NCI-H226 (cell line): ENCODE results near the gene DPH6.
"Not testable (repeated sequence)": the region's sequence is repeated elsewhere in the genome, so short reads cannot be mapped to it uniquely, and the experiment has no call there.

Experiments used
- DNase-seq: peaks from one replicate; pipeline ENCODE4 v3.0.0-alpha.2; 2015

DPH6 gene

GRCh38 chr15:35545824-35546510 is at the start of gene DPH6:
Gene DPH6 (minus strand): TSS chr15:35546165. CDS start chr15:35546141, 24 bp downstream.
- peak; percentile 67 for DNase-seq

- DNase-seq = no peak
These were observed 49.7 kb upstream of the DPH6 start for GRCh38 chr15:35595656-35596055.

GRCh38 chr15:35591987-35592386 is 46.0 kb upstream of the DPH6 start:
- DNase-seq = not testable (repeated sequence)

GRCh38 chr15:35583863-35584528 is 38.0 kb upstream of the DPH6 start:
- DNase-seq = no peak

GRCh38 chr15:35580606-35581005 is 34.6 kb upstream of the DPH6 start:
- DNase-seq = no peak

GRCh38 chr15:35567392-35567791 is 21.4 kb upstream of the DPH6 start:
- DNase-seq = no peak

GRCh38 chr15:35566991-35567390 is 21.0 kb upstream of the DPH6 start:
- DNase-seq = no peak

- no peak for DNase-seq
These were observed 19.9 kb upstream of the DPH6 start for GRCh38 chr15:35565901-35566300.

GRCh38 chr15:35562641-35563040 is 16.7 kb upstream of the DPH6 start:
- no peak for DNase-seq

- no peak for DNase-seq
These were observed 15.3 kb upstream of the DPH6 start for GRCh38 chr15:35561308-35561707.

GRCh38 chr15:35560870-35561269 is 14.9 kb upstream of the DPH6 start:
- no peak for DNase-seq

- DNase-seq = no peak
These were observed 14.3 kb upstream of the DPH6 start for GRCh38 chr15:35560258-35560657.

- DNase-seq = no peak
These were observed 13.7 kb upstream of the DPH6 start for GRCh38 chr15:35559683-35560082.

- peak; percentile 64 for DNase-seq
These were observed 11.6 kb upstream of the DPH6 start for GRCh38 chr15:35557544-35557943.

- DNase-seq = no peak
These were observed 11.0 kb upstream of the DPH6 start for GRCh38 chr15:35557012-35557411.

GRCh38 chr15:35555244-35555643 is 9.3 kb upstream of the DPH6 start:
- no peak for DNase-seq

GRCh38 chr15:35550957-35551356 is 5.0 kb upstream of the DPH6 start:
- no peak for DNase-seq

- DNase-seq = no peak
These were observed 3.6 kb upstream of the DPH6 start for GRCh38 chr15:35549567-35549966.

GRCh38 chr15:35548435-35548834 is 2.5 kb upstream of the DPH6 start:
- DNase-seq = no peak

- no peak for DNase-seq
These were observed 1.9 kb upstream of the DPH6 start for GRCh38 chr15:35547775-35548364.

GRCh38 chr15:35546511-35547381 is 781 bp upstream of the DPH6 start:
- no peak for DNase-seq

GRCh38 chr15:35545316-35545823 is 595 bp downstream of the DPH6 start:
- no peak for DNase-seq

GRCh38 chr15:35540885-35541284 is 5.1 kb downstream of the DPH6 start:
- no peak for DNase-seq
